Thoracic aorta (tissue), 2 donors: ENCODE results near the gene PRR23E. TPM values are rescaled to one million over a fixed set of nuclear protein-coding genes. Genes with fewer than 3 reads are reported as not detected.

Experiments
- ATAC-seq: fragments of 150-250 bp; one replicate; pipeline ENCODE4 v1.8.0; 2017; ENCODE audit warnings: low read depth; ENCODE audit not compliant: insufficient number of reproducible peaks, low FRiP score
- DNase-seq: peaks from one replicate; pipeline ENCODE4 v3.0.0-alpha.2; 2020; ENCODE audit warnings: low spot score
- H3K27ac ChIP-seq, 2 donors: fragments of 200-600 bp; sonication (generic); 1 replicate in 1 of 2; 2 replicates in 1 of 2; pipeline ENCODE4 v1.5.1; 2016; ENCODE audit warnings: mild to moderate bottlenecking in 2 of 2, moderate library complexity in 2 of 2
- H3K27me3 ChIP-seq: fragments of 200-600 bp; sonication (generic); replicated peaks from 2 replicates; pipeline ENCODE4 v1.6.0; 2016; ENCODE audit warnings: mild to moderate bottlenecking; ENCODE audit not compliant: insufficient read depth
- H3K36me3 ChIP-seq: fragments of 200-600 bp; sonication (generic); one replicate; pipeline ENCODE4 v1.5.1; 2016
- H3K4me1 ChIP-seq, 2 donors: fragments of 200-600 bp; sonication (generic); 1 replicate in 1 of 2; 2 replicates in 1 of 2; pipeline versions ENCODE4 v1.5.1 to v1.6.0; 2016; ENCODE audit warnings: low read depth in 2 of 2, mild to moderate bottlenecking in 1 of 2; ENCODE audit not compliant: control insufficient read depth in 1 of 2
- H3K4me3 ChIP-seq: fragments of 200-600 bp; sonication (generic); 2 replicates; pipeline ENCODE4 v1.5.1; 2016; ENCODE audit warnings: mild to moderate bottlenecking
- H3K9me3 ChIP-seq: fragments of 200-600 bp; sonication (generic); 2 replicates; pipeline ENCODE4 v1.5.1; 2016
- CTCF ChIP-seq: fragments of 200-600 bp; sonication (generic); IDR thresholded peaks from one replicate; pipeline ENCODE4 v1.5.1; 2019; ENCODE audit warnings: antibody characterized with exemption
- total RNA-seq, 2 donors: library from RNA; depleted of rRNA; stranded (reverse); fragments of >200 nt; gene quantifications; one replicate each; pipeline versions ENCODE4 v1.1.0 to v1.2.3, GENCODE V29; 2016

PRR23E gene
- total RNA-seq, 2 donors from 2014 or later, result not detected

DNA sequence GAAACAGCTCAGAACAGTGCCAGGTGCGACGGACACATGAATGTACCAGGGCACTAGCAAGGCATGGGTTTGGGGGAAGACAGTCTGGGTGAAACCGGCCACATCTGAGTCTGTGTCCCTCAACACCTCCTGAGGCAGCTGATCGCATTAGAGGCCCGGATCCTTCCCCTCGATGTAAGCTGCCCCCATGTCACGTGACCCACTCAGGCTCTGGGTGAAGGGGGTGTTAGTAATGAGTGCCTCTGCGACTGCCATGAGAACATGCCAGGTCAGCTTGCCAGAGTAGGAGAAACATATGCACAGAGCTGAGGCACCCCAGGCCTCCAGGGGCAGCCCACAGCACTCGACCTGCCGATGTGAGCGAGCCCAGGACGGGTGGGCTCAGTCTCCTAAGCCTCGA, 29.7 kb downstream of the PRR23E start:
- no peak for DNase-seq
- no peaks in the 10 kb centered on the region for H3K27me3 ChIP-seq
- no peaks in the 10 kb centered on the region for H3K36me3 ChIP-seq
- peaks cover 0 to 12% of the 10 kb centered on the region in 2 donors for H3K4me1 ChIP-seq
- ATAC-seq, result no peak
- no peak overlapping the region for H3K27ac ChIP-seq
- TF ChIP-seq CTCF, result no peak
- no peaks in the 10 kb centered on the region for H3K9me3 ChIP-seq
- no peak overlapping the region for H3K4me3 ChIP-seq

DNA sequence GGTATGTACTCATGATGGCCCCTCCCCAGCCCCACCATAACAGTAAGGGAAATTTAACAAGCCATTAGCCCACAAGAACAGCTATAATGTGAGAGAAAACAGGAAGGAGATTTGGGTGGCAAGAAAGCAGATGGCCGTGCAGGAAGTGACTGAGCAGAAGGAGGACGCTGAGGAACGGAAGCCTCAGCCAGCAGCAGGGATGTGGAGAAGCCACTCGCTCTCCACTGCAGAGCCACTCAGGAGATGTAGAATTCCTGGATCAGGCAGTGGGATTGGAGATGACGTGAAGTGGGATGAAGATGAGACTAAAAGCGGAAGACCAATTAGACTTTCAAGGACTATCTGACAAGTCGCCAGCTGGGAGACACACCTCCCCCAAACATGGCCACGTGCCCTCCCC, 31.2 kb downstream of the PRR23E start:
- DNase-seq, result no peak
- peaks cover 0 to 9% of the 10 kb centered on the region in 2 donors for H3K4me1 ChIP-seq
- no peak overlapping the region for H3K4me3 ChIP-seq
- no peaks in the 10 kb centered on the region for H3K27me3 ChIP-seq
- ATAC-seq, result no peak
- TF ChIP-seq CTCF, result no peak
- no peaks in the 10 kb centered on the region for H3K9me3 ChIP-seq
- H3K27ac ChIP-seq, result no peak overlapping the region
- H3K36me3 ChIP-seq, result no peaks in the 10 kb centered on the region

GRCh38 chr3:127226457-127226856, 33.5 kb downstream of the PRR23E start:
- ATAC-seq, result no peak
- Histone ChIP-seq H3K36me3 (no peaks in the 10 kb centered on the region), H3K9me3 (peaks cover 4% of the 10 kb centered on the region), H3K4me1 (no peaks in the 10 kb centered on the region), H3K27me3 (no peaks in the 10 kb centered on the region), H3K27ac (no peak overlapping the region), H3K4me3 (no peak overlapping the region)
- no peak for DNase-seq
- TF ChIP-seq CTCF, result no peak

- no peak for TF ChIP-seq CTCF
- H3K27ac ChIP-seq, result no peak overlapping the region
- H3K9me3 ChIP-seq, result peaks cover 4% of the 10 kb centered on the region
- H3K36me3 ChIP-seq, result no peaks in the 10 kb centered on the region
- H3K4me1 ChIP-seq, result no peaks in the 10 kb centered on the region
- H3K27me3 ChIP-seq, result no peaks in the 10 kb centered on the region
- no peak for ATAC-seq
- H3K4me3 ChIP-seq, result no peak overlapping the region
- DNase-seq, result no peak
Measured at GRCh38 chr3:127226946-127227842, 34.3 kb downstream of the PRR23E start.

DNA sequence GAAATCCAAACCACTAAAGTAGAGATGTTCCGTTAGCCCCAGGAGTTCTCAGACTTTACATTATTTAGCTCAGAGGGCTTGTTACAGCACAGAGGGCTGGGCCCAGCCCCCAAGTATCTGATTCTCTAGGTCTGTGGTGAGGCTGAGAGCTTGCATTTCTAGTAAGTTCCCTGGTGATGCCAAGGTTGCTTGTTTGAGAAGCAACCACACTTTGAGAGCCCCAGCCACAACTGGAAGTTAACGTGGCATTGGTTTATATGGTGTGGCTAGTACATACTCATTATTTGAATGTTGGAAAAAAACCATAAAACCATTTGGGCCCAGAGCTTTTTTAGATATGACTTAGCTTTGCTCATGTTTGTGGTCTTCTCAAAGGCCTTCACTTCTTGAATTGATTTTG, 35.9 kb downstream of the PRR23E start:
- Histone ChIP-seq H3K27ac (no peak overlapping the region), H3K27me3 (no peaks in the 10 kb centered on the region), H3K36me3 (no peaks in the 10 kb centered on the region), H3K4me3 (no peak overlapping the region), H3K4me1 (no peaks in the 10 kb centered on the region), H3K9me3 (peaks cover 4% of the 10 kb centered on the region)
- ATAC-seq (no peak), DNase-seq (no peak)
- TF ChIP-seq CTCF, result no peak
